CD4-positive, alpha-beta memory T cell (primary cell): Measurements from ENCODE around the gene KBTBD12. TPM values are rescaled to one million over a fixed set of nuclear protein-coding genes. Genes with fewer than 3 reads are reported as not detected.
"Not testable (repeated sequence)": the region's sequence is repeated elsewhere in the genome, so short reads cannot be mapped to it uniquely, and the experiment has no call there.

Experiments
- CTCF ChIA-PET: fragments of 350-600 bp; sonication (Branson Sonifier 250); formaldehyde crosslinking; loops from one replicate; lab custom pipeline; 2021; ENCODE audit warnings: inconsistent platforms; ENCODE audit not compliant: partially characterized antibody; lab: Charles Lee
- POLR2A ChIA-PET: fragments of 350-600 bp; sonication (Branson Sonifier 250); formaldehyde crosslinking; loops from one replicate; lab custom pipeline; 2021; ENCODE audit not compliant: partially characterized antibody; lab: Charles Lee
- DNase-seq, 5 donors: peaks; one replicate each; pipeline versions ENCODE4 v3.0.0 to v3.0.0-alpha.2; 2020 to 2022; ENCODE audit warnings: mixed read lengths in 1 of 5
- H3K27ac ChIP-seq: one replicate; pipeline ENCODE4 v1.7.0; 2013; ENCODE audit warnings: low read depth, low read length
- H3K27me3 ChIP-seq: 2 replicates; pipeline ENCODE4 v1.7.0; 2013; ENCODE audit warnings: mild to moderate bottlenecking, low read length, moderate library complexity; ENCODE audit not compliant: insufficient read depth
- H3K36me3 ChIP-seq: 2 replicates; pipeline ENCODE4 v1.7.0; 2013; ENCODE audit warnings: mild to moderate bottlenecking, low read length, moderate library complexity; ENCODE audit not compliant: insufficient read depth
- H3K4me1 ChIP-seq: 2 replicates; pipeline ENCODE4 v1.7.0; 2013; ENCODE audit warnings: mild to moderate bottlenecking, low read length, moderate library complexity; ENCODE audit not compliant: insufficient read depth
- H3K4me3 ChIP-seq, 2 donors: one replicate each; pipeline ENCODE4 v1.7.0; 2013; ENCODE audit warnings: low read length in 2 of 2, mild to moderate bottlenecking in 1 of 2
- H3K9me3 ChIP-seq, 2 donors: one replicate each; pipeline ENCODE4 v1.7.0; 2013; ENCODE audit warnings: low read length in 2 of 2, control low read depth in 1 of 2; ENCODE audit not compliant: control insufficient read depth in 1 of 2
- H3K27ac Mint-ChIP-seq, 7 donors: one replicate each; pipeline ENCODE4 v1.8.0; 2020 to 2021; ENCODE audit warnings: mixed read lengths in 7 of 7, mild to moderate bottlenecking in 6 of 7, inconsistent platforms in 3 of 7, moderate library complexity in 3 of 7
- H3K27me3 Mint-ChIP-seq, 2 donors: one replicate each; pipeline ENCODE4 v1.8.0; 2020 to 2021; ENCODE audit warnings: mixed read lengths in 2 of 2
- H3K36me3 Mint-ChIP-seq, 2 donors: one replicate each; pipeline ENCODE4 v1.8.0; 2020 to 2021; ENCODE audit warnings: mixed read lengths in 2 of 2, inconsistent platforms in 1 of 2, mild to moderate bottlenecking in 1 of 2
- H3K4me1 Mint-ChIP-seq, 4 donors: one replicate each; pipeline ENCODE4 v1.8.0; 2020 to 2021; ENCODE audit warnings: mixed read lengths in 4 of 4, mild to moderate bottlenecking in 1 of 4
- H3K4me3 Mint-ChIP-seq, 8 donors: one replicate each; pipeline ENCODE4 v1.8.0; 2020 to 2021; ENCODE audit warnings: mixed read lengths in 8 of 8, mild to moderate bottlenecking in 7 of 8, moderate library complexity in 6 of 8, inconsistent platforms in 3 of 8
- H3K9me3 Mint-ChIP-seq, 8 donors: one replicate each; pipeline ENCODE4 v1.8.0; 2020 to 2021; ENCODE audit warnings: mixed read lengths in 8 of 8, mild to moderate bottlenecking in 5 of 8, inconsistent platforms in 3 of 8, moderate library complexity in 1 of 8
- intact Hi-C: fragments of 100-400 bp; cut with micrococcal nuclease; formaldehyde crosslinking; loops from one replicate; pipeline ENCODE4 v1.15.1; 2023
- polyA plus RNA-seq, 2 donors: library from polyadenylated mRNA; unstranded; fragments of 300-500 nt; fragmentation: Illumina TruSeq; gene quantifications; one replicate each; pipeline ENCODE4 v1.2.3, GENCODE V29; 2021
- total RNA-seq, 2 experiments: library from RNA; stranded (reverse); gene quantifications; one replicate each; pipeline ENCODE4 v1.2.3, GENCODE V29; 2021

The KBTBD12 gene
- total and polyA plus RNA-seq, 4 experiments from 2014 or later = 0.06 TPM; not detected in 3

DNA sequence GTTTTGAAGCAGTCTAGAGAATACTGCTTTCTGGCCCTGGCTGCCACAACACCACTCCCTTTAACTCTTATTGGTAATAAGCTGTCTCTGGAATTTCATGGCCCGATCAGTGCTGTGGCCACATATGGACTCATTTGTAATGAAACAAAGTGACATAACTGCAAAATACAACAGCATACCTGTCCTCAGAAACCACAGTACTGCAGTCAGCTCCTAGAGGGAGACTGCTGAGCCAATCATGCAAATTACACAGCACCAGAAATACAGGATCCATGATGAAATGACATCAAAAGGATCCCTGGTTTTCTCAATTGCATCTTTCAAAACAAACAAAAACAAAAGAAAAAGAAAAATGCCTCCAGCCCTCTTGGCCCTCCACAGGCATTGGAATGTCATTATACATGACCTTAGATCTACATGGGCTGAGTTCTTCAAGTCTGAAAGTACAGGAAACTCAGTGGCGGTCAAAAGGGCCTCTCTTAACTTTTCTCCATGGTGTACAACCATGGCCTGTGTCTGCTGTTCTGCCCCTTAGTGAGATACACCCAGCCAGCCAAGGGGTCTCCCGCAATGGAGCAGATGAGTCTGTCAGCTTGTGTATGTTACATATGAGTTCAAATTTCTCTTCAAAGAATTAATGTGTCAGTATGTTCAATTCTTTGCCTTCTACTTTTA is 24.9 kb upstream of the KBTBD12 start:
- Histone ChIP-seq H3K27ac (no peak overlapping the region), H3K27me3 (no peaks in the 10 kb centered on the region), H3K36me3 (no peaks in the 10 kb centered on the region), H3K4me3 (no peak overlapping the region), H3K9me3 (peaks cover 0 to 4% of the 10 kb centered on the region in 2 donors), H3K4me1 (no peaks in the 10 kb centered on the region)
- Mint-ChIP-seq H3K4me3 (peak overlapping the region in 1 of 8 donors; percentile 3), H3K27me3 (peaks cover 8 to 9% of the 10 kb centered on the region in 2 donors), H3K4me1 (no peaks in the 10 kb centered on the region), H3K9me3 (peaks cover 0 to 31% (median 18%) of the 10 kb centered on the region in 8 donors), H3K36me3 (peaks cover 4% of the 10 kb centered on the region in 2 donors), H3K27ac (no peak overlapping the region)
- DNase-seq = no peak
- intact Hi-C loops = no loop called here
- POLR2A ChIA-PET = no interaction called here
- CTCF ChIA-PET = no interaction called here

DNA sequence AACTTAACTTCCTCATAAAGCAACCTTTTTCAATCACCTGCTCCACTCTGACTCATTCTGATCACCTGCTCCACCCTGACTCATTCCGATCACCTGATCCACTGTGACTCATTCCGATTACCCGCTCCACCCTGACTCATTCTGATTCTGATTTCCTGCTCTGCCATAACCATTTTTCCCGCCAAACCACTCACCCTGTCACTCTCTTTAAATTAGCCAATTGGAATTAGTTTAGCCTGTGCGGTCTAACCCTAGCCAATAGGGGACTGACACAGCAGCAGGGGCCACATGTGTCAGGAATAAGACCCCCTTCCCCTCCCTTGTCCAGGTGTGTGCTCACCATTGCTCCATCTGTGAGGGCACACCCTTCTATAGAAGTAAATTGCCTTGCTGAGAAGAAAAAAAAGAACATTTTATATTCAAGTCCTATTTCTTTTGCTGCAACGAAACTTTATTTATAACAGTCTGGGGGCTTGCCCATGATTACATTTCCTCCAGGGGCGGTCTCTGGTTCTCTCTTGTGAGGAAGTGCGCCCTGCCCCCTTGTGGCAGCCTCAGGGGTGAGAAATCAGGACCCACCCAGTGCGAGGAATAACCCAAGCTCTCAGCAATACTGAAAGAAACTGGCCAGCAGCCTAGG is 24.3 kb upstream of the KBTBD12 start:
- H3K36me3 ChIP-seq, POLR2A ChIA-PET, CTCF ChIA-PET, H3K4me1 Mint-ChIP-seq, intact Hi-C loops, H3K27me3 ChIP-seq, H3K27ac Mint-ChIP-seq, DNase-seq, H3K36me3 Mint-ChIP-seq, H3K27ac ChIP-seq, H3K9me3 ChIP-seq, H3K4me1 ChIP-seq, H3K27me3 Mint-ChIP-seq, H3K4me3 ChIP-seq: not testable (repeated sequence)
- Mint-ChIP-seq H3K4me3 (peak overlapping the region in 2 of 8 donors; percentile 3 to 28), H3K9me3 (peaks cover 0 to 31% (median 18%) of the 10 kb centered on the region in 8 donors)

DNA sequence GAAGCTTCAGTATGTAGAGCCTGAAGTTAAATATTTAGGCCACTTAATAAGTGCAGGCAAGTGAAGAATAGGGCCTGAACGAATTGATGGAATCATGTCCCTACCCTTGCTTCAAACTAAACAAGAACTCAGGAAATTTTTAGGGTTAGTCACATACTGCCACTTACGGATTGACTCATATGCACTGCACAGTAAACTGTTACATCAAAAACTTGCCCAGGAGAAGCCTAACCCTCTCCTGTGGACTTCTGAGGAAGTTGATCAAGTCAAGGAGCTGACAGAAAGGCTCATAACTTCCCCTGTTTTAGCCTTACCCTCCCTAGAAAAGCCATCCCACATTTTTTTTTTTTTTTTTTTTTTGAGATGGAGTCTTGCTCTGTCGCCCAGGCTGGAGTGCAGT is 20.6 kb upstream of the KBTBD12 start:
- DNase-seq = no peak
- no peak overlapping the region for H3K4me3 ChIP-seq
- no peaks in the 10 kb centered on the region for H3K27me3 ChIP-seq
- ChIA-PET POLR2A (no interaction called here), CTCF (no interaction called here)
- peaks cover 2 to 4% of the 10 kb centered on the region in 2 donors for H3K27me3 Mint-ChIP-seq
- H3K36me3 Mint-ChIP-seq = peaks cover 4% of the 10 kb centered on the region in 2 donors
- no peaks in the 10 kb centered on the region for H3K4me1 ChIP-seq
- H3K4me1 Mint-ChIP-seq = no peaks in the 10 kb centered on the region
- H3K27ac Mint-ChIP-seq = no peak overlapping the region
- H3K9me3 ChIP-seq = peaks cover 0 to 4% of the 10 kb centered on the region in 2 donors
- no peak overlapping the region for H3K4me3 Mint-ChIP-seq
- H3K36me3 ChIP-seq = no peaks in the 10 kb centered on the region
- no peak overlapping the region for H3K27ac ChIP-seq
- intact Hi-C loops = no loop called here
- peaks cover 0 to 31% (median 16%) of the 10 kb centered on the region in 8 donors for H3K9me3 Mint-ChIP-seq

DNA sequence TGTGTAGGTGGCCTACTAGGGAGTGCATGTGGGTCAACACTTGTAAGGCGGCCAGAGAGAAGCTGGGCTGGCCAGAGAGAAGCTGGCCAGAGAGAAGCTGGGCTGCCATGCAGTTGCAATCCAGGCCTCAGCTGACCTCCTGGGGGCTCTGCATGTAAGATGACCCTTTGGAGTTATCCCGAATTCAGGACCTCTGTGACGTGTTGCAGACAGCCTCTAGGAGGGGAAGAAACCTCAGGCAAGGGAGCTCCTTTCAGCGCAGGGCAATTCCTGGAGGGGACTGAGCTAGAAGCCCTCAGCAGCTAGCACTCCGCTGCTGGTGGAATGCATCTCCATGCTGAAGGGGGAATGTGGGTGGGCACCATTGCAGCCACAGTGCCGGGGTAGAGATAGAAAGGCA is 15.8 kb upstream of the KBTBD12 start:
- H3K9me3 Mint-ChIP-seq = peaks cover 0 to 7% (median 3%) of the 10 kb centered on the region in 8 donors
- Histone ChIP-seq H3K27ac (no peak overlapping the region), H3K4me3 (no peak overlapping the region), H3K9me3 (no peaks in the 10 kb centered on the region), H3K4me1 (no peaks in the 10 kb centered on the region), H3K27me3 (no peaks in the 10 kb centered on the region), H3K36me3 (no peaks in the 10 kb centered on the region)
- ChIA-PET CTCF (interaction anchor here (0.5 kb wide), 1 partner anchor 1910 kb away, joined by 3 read pairs; no protein-coding TSS in a partner anchor), POLR2A (no interaction called here)
- intact Hi-C loops = no loop called here
- no peaks in the 10 kb centered on the region for H3K4me1 Mint-ChIP-seq
- peaks cover 0 to 3% of the 10 kb centered on the region in 2 donors for H3K36me3 Mint-ChIP-seq
- no peak overlapping the region for H3K27ac Mint-ChIP-seq
- H3K4me3 Mint-ChIP-seq = no peak overlapping the region
- H3K27me3 Mint-ChIP-seq = peaks cover 13 to 16% of the 10 kb centered on the region in 2 donors
- DNase-seq = no peak

DNA sequence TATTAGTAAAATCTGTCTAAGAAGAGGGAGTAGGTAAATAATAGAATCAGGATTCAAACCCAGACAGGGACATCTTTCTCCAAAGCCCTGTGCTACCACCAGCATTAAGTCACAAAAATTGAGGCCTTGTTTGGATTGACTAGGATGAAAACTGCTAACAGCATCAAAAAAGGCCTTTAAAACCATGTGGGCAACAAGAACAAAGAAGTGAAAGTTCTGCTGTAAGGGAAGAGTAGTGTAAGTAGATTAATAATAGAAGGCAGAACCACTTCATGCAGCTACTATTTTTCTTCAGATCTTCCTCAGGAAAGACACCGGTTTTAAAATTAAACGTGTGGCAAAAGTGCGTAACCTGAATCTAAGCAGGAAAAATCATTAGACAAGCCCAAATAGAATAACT is 15.3 kb upstream of the KBTBD12 start:
- no peak overlapping the region for H3K4me3 ChIP-seq
- CTCF ChIA-PET = no interaction called here
- no peak overlapping the region for H3K27ac ChIP-seq
- DNase-seq = no peak
- no peaks in the 10 kb centered on the region for H3K27me3 ChIP-seq
- no peak overlapping the region for H3K27ac Mint-ChIP-seq
- no peaks in the 10 kb centered on the region for H3K36me3 ChIP-seq
- peaks cover 17% of the 10 kb centered on the region in 2 donors for H3K27me3 Mint-ChIP-seq
- no peaks in the 10 kb centered on the region for H3K4me1 ChIP-seq
- POLR2A ChIA-PET = no interaction called here
- intact Hi-C loops = no loop called here
- H3K9me3 ChIP-seq = no peaks in the 10 kb centered on the region
- H3K4me3 Mint-ChIP-seq = no peak overlapping the region
- peaks cover 0 to 3% of the 10 kb centered on the region in 2 donors for H3K36me3 Mint-ChIP-seq
- no peaks in the 10 kb centered on the region for H3K4me1 Mint-ChIP-seq
- H3K9me3 Mint-ChIP-seq = peaks cover 0 to 11% (median 4%) of the 10 kb centered on the region in 8 donors

DNA sequence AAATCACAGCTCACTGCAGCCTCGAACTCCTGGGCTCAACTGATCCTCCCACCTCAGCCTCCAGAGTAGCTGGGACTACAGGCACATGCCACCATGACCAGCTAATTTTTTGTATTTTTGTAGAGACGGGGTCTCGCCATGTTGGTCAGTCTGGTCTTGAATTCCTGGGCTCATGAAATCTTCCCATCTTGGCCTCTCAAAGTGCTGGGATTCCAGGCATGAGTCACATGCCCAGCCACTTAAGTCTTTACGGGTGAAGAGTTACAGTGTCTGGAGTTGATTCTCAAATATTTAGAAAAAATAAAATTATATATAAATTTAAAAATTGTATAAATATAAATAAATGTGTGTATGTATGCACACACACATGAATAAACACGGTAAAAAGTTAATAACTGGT is 14.5 kb upstream of the KBTBD12 start:
- no peak for DNase-seq
- ChIA-PET POLR2A (no interaction called here), CTCF (no interaction called here)
- Histone ChIP-seq H3K27ac (no peak overlapping the region), H3K4me3 (no peak overlapping the region), H3K27me3 (no peaks in the 10 kb centered on the region), H3K4me1 (no peaks in the 10 kb centered on the region), H3K9me3 (no peaks in the 10 kb centered on the region), H3K36me3 (no peaks in the 10 kb centered on the region)
- Mint-ChIP-seq H3K9me3 (peaks cover 0 to 14% (median 4%) of the 10 kb centered on the region in 8 donors), H3K4me3 (no peak overlapping the region), H3K36me3 (peaks cover 0 to 3% of the 10 kb centered on the region in 2 donors), H3K27ac (no peak overlapping the region), H3K4me1 (no peaks in the 10 kb centered on the region), H3K27me3 (peaks cover 21% of the 10 kb centered on the region in 2 donors)
- intact Hi-C loops = no loop called here

DNA sequence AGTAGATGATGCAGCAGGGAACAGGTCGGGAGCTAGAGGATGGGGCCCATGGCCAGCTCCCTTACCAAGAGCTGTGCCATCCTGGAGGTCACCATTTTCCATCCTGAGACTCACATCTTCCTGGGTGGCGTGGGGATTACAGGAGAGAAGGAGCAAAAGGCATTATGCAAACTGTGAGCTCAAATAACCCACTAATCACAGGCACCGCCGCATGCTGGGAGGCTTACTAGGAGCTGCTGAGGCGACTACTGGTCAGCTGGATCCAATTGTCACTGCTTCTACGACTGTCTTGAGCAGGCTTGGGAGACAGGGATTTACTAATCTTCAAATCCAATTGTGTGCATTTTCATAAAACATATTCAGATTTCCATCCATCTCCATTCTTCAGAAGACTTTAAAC is 12.5 kb upstream of the KBTBD12 start:
- H3K27me3 ChIP-seq = no peaks in the 10 kb centered on the region
- H3K36me3 ChIP-seq = no peaks in the 10 kb centered on the region
- no peak overlapping the region for H3K4me3 ChIP-seq
- peaks cover 0 to 14% (median 5%) of the 10 kb centered on the region in 8 donors for H3K9me3 Mint-ChIP-seq
- CTCF ChIA-PET = no interaction called here
- H3K27ac ChIP-seq = no peak overlapping the region
- no peak for DNase-seq
- peaks cover 0 to 3% of the 10 kb centered on the region in 2 donors for H3K36me3 Mint-ChIP-seq
- peaks cover 25 to 27% of the 10 kb centered on the region in 2 donors for H3K27me3 Mint-ChIP-seq
- peak overlapping the region in 1 of 7 donors; percentile 20 for H3K27ac Mint-ChIP-seq
- POLR2A ChIA-PET = no interaction called here
- H3K9me3 ChIP-seq = no peaks in the 10 kb centered on the region
- H3K4me1 Mint-ChIP-seq = no peaks in the 10 kb centered on the region
- no peaks in the 10 kb centered on the region for H3K4me1 ChIP-seq
- intact Hi-C loops = no loop called here
- no peak overlapping the region for H3K4me3 Mint-ChIP-seq
